HCT116 (cell line): ENCODE measurements around the gene ARL13B. TPM values are rescaled to one million over a fixed set of nuclear protein-coding genes. Genes with fewer than 3 reads are reported as not detected.

Source experiments
- ATAC-seq: fragments of 200-7000 bp; cut with Tn5 transposase; 2 replicates; pipeline ENCODE4 v1.9.1; 2020; ENCODE audit warnings: mild to moderate bottlenecking, moderate library complexity
- BruUV-seq: library from RNA; stranded (reverse); fragments of 400-500 nt; replicated peaks from 2 replicates; lab custom pipeline; 2021; lab: Mats Ljungman, UMichigan
- CTCF ChIA-PET: fragments of 300-600 bp; sonication (Branson Sonifier 250); formaldehyde crosslinking; loops from one replicate; lab custom pipeline; 2021; ENCODE audit warnings: antibody characterized with exemption; lab: Charles Lee
- POLR2A ChIA-PET: fragments of 300-600, 350-600 bp; sonication (Branson Sonifier 250); formaldehyde crosslinking; loops from one replicate; lab custom pipeline; 2021; ENCODE audit warnings: antibody characterized with exemption; lab: Charles Lee
- RAD21 ChIA-PET, 2 experiments: fragments of 300-600 bp; sonication (Branson Sonifier 250); formaldehyde crosslinking; loops; one replicate each; lab custom pipeline; 2023; ENCODE audit warnings: low total read pairs in 2 of 2; ENCODE audit not compliant: uncharacterized antibody in 2 of 2, unreplicated experiment in 2 of 2, low non-redundant PET in 1 of 2; lab: Charles Lee
- DNase-seq: peaks from one replicate; pipeline ENCODE4 v3.0.0-alpha.2; 2010; ENCODE audit warnings: low read depth, low spot score
- H2AFZ ChIP-seq: fragments of 200-600 bp; shearing (Covaris generic), sonication (generic); 2 replicates; pipeline ENCODE4 v1.6.1; 2017; ENCODE audit warnings: low read depth, mixed run types, mixed read lengths, antibody characterized with exemption, low read length; ENCODE audit not compliant: poor library complexity, severe bottlenecking
- H3K27ac ChIP-seq: 2 replicates; pipeline ENCODE4 v1.5.1; 2012; ENCODE audit warnings: low read depth, low read length
- H3K27me3 ChIP-seq: fragments of 200-600 bp; sonication (generic); 2 replicates; pipeline ENCODE4 v1.6.1; 2016; ENCODE audit warnings: mixed run types, low read length, mixed read lengths; ENCODE audit not compliant: insufficient read depth
- H3K36me3 ChIP-seq, 2 experiments: fragments of 200-500 bp in 1 of 2; fragments of 200-600 bp in 1 of 2; sonication (Bioruptor generic) in 1 of 2; sonication (generic) in 1 of 2; 2 replicates each; pipeline versions ENCODE4 v1.5.1 to v1.6.1; 2014 to 2016; ENCODE audit warnings: low read length in 2 of 2, inconsistent platforms in 1 of 2, mixed read lengths in 1 of 2, mixed run types in 1 of 2; ENCODE audit not compliant: insufficient read depth in 2 of 2, control insufficient read depth in 1 of 2
- H3K4me1 ChIP-seq, 2 experiments: fragments of 200-600 bp in 1 of 2; sonication (generic) in 1 of 2; 2 replicates each; pipeline versions ENCODE4 v1.5.1 to v1.6.1; 2012 to 2017; ENCODE audit warnings: low read length in 2 of 2, inconsistent platforms in 1 of 2, mild to moderate bottlenecking in 1 of 2, mixed read lengths in 1 of 2, mixed run types in 1 of 2, moderate library complexity in 1 of 2; ENCODE audit not compliant: insufficient read depth in 2 of 2, control insufficient read depth in 1 of 2
- H3K4me2 ChIP-seq: fragments of 200-600 bp; sonication (generic); 2 replicates; pipeline ENCODE4 v1.6.1; 2017; ENCODE audit warnings: mixed run types, low read length, mixed read lengths
- H3K4me3 ChIP-seq, 2 experiments: fragments of 200-600 bp in 1 of 2; sonication (generic) in 1 of 2; replicated peaks in 1 of 2; 2 replicates each; pipeline ENCODE4 v1.5.1; 2011 to 2016; ENCODE audit warnings: low read length in 2 of 2, control low read depth in 1 of 2, low read depth in 1 of 2, mild to moderate bottlenecking in 1 of 2, mixed read lengths in 1 of 2, mixed run types in 1 of 2
- H3K79me2 ChIP-seq: fragments of 200-600 bp; sonication (generic); 2 replicates; pipeline ENCODE4 v1.6.1; 2017; ENCODE audit warnings: mild to moderate bottlenecking, mixed run types, low read length, moderate library complexity, mixed read lengths; ENCODE audit not compliant: insufficient read depth
- H3K9ac ChIP-seq: fragments of 200-600 bp; sonication (generic); 2 replicates; pipeline ENCODE4 v1.6.1; 2016; ENCODE audit warnings: low read length, mixed read lengths
- H3K9me2 ChIP-seq: fragments of 200-600 bp; sonication (generic), shearing (Covaris generic); 2 replicates; pipeline ENCODE4 v1.6.1; 2017; ENCODE audit warnings: mixed run types, mild to moderate bottlenecking, moderate library complexity; ENCODE audit not compliant: insufficient read depth
- H3K9me3 ChIP-seq, 2 experiments: fragments of 200-500 bp in 1 of 2; fragments of 200-600 bp in 1 of 2; sonication (Bioruptor generic) in 1 of 2; sonication (generic) in 1 of 2; 2 replicates each; pipeline ENCODE4 v1.6.1; 2014 to 2017; ENCODE audit warnings: low read length in 2 of 2, mixed read lengths in 2 of 2, inconsistent platforms in 1 of 2, low read depth in 1 of 2, mild to moderate bottlenecking in 1 of 2, mixed run types in 1 of 2, moderate library complexity in 1 of 2; ENCODE audit not compliant: control insufficient read depth in 1 of 2, insufficient read depth in 1 of 2
- H4K20me1 ChIP-seq: fragments of 200-600 bp; sonication (generic), shearing (Covaris generic); 2 replicates; pipeline ENCODE4 v1.6.1; 2017; ENCODE audit warnings: mixed run types, mild to moderate bottlenecking, moderate library complexity; ENCODE audit not compliant: insufficient read depth
- ATF3 ChIP-seq: IDR thresholded peaks from 2 replicates; pipeline ENCODE4 v1.6.1; 2012
- CEBPB ChIP-seq: IDR thresholded peaks from 2 replicates; pipeline ENCODE4 v1.6.1; 2012; ENCODE audit warnings: low read depth
- CTCF ChIP-seq, 3 experiments: fragments of 200-600 bp in 1 of 3; sonication (generic) in 1 of 3; IDR thresholded peaks in 2 of 3; conservative IDR thresholded peaks in 1 of 3; 2 replicates each; pipeline ENCODE4 v1.5.1; 2012 to 2017; ENCODE audit warnings: low read depth in 2 of 3, low read length in 2 of 3, antibody characterized with exemption in 1 of 3, borderline replicate concordance in 1 of 3, control low read depth in 1 of 3, mild to moderate bottlenecking in 1 of 3, mixed read lengths in 1 of 3, mixed run types in 1 of 3, moderate library complexity in 1 of 3; ENCODE audit not compliant: insufficient read depth in 1 of 3
- FOSL1 ChIP-seq: IDR thresholded peaks from 2 replicates; pipeline ENCODE4 v1.6.1; 2012; ENCODE audit warnings: low read depth
- JUND ChIP-seq: IDR thresholded peaks from 2 replicates; pipeline ENCODE4 v1.6.1; 2012
- POLR2AphosphoS5 ChIP-seq: IDR thresholded peaks from 2 replicates; pipeline ENCODE4 v1.6.1; 2011; ENCODE audit warnings: mild to moderate bottlenecking, low read depth, low read length, moderate library complexity
- RAD21 ChIP-seq: IDR thresholded peaks from 2 replicates; pipeline ENCODE4 v1.6.1; 2012; ENCODE audit warnings: low read depth, mild to moderate bottlenecking
- REST ChIP-seq: IDR thresholded peaks from 2 replicates; pipeline ENCODE4 v1.6.1; 2012; ENCODE audit warnings: low read depth
- SP1 ChIP-seq: IDR thresholded peaks from 2 replicates; pipeline ENCODE4 v1.6.1; 2012; ENCODE audit warnings: low read depth
- SRF ChIP-seq: IDR thresholded peaks from 2 replicates; pipeline ENCODE4 v1.6.1; 2012; ENCODE audit warnings: low read depth
- TCF7L2 ChIP-seq: IDR thresholded peaks from 2 replicates; pipeline ENCODE4 v1.7.0; 2011; ENCODE audit warnings: borderline replicate concordance, inconsistent platforms; ENCODE audit not compliant: insufficient read depth, insufficient read length; ENCODE audit errors: extremely low read depth
- ZNF274 ChIP-seq: fragments of 200-500 bp; sonication (Bioruptor generic); IDR thresholded peaks from 2 replicates; pipeline ENCODE4 v1.6.1; 2014; ENCODE audit warnings: mild to moderate bottlenecking, low read depth, low read length, inconsistent platforms
- intact Hi-C: fragments of 100-400 bp; cut with micrococcal nuclease; formaldehyde crosslinking; loops from 2 replicates; pipeline ENCODE4 v1.10.0; 2022
- total RNA-seq: library from RNA; stranded (reverse); gene quantifications from one replicate; pipeline ENCODE4 v1.2.1, GENCODE V29; 2021; ENCODE audit not compliant: unreplicated experiment

The ARL13B gene
- total RNA-seq, 1 experiment from 2014 or later: 8.2 TPM

DNA sequence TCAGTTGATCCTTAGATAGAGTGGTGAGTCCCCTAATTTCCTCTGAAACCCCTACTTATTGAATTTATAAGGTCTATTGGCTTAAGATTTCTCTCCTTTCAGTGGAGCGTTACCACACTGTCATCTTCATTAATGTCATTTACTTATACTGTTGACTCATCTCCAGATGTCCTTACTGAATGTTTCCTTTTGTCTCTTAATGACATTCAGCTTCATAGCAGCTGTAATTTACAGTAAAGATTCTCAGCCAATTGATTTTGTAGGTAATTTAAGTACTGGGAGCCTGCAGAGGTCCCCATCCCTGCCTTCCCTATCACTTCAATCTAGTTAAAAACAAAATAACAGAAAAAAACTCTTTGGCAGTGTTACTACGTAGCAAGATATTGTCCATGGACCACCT is 29.7 kb downstream of the ARL13B start:
- Histone ChIP-seq H3K27ac (no peak overlapping the region), H3K27me3 (no peaks in the 10 kb centered on the region), H3K4me3 (no peak overlapping the region), H3K36me3 (no peaks in the 10 kb centered on the region), H2AFZ (no peak overlapping the region), H4K20me1 (no peaks in the 10 kb centered on the region), H3K4me2 (no peak overlapping the region), H3K9me2 (no peaks in the 10 kb centered on the region), H3K9me3 (no peaks in the 10 kb centered on the region), H3K79me2 (no peaks in the 10 kb centered on the region), H3K9ac (no peak overlapping the region)
- POLR2A ChIA-PET: no interaction called here
- TF ChIP-seq SRF (no peak), ATF3 (no peak), POLR2AphosphoS5 (no peak)
- TF ChIP-seq, all 23 proteins: peak for 0
- intact Hi-C loops: no loop called here
- no peaks in the 10 kb centered on the region for H3K4me1 ChIP-seq
- no peak for DNase-seq
- ChIA-PET CTCF (interaction anchor here (1.0 to 1.5 kb wide), 2 partner anchors 8 to 60 kb away, joined by 3 to 4 read pairs; no protein-coding TSS in a partner anchor), RAD21 (no interaction called here)
- ATAC-seq: no peak
- no TSS peak for BruUV-seq

DNA sequence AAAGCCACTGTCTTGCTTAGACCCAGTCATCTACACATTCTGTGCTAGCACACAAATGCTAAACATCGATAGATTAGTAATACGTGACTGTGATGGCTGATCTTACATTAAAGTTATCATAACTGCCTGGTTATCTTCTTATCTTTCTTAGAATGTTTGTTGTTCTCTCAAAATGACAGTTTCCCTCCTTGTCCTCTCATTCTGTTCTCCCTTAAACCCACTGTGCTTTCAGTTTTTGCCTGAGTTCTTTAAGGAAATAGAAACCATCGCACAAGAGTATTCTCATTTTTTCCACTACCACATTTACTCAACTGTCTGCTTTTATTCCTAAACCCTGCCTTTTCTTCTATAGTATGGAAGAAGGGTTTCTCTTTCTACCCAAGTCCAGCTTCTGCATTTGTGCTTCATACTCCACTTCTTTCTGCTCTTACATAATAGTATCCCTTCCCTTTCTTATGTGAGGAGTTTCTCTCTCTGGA is 31.3 kb downstream of the ARL13B start:
- ATAC-seq (no peak), DNase-seq (no peak)
- H3K27me3 ChIP-seq: no peaks in the 10 kb centered on the region
- no peak overlapping the region for H3K4me2 ChIP-seq
- no peaks in the 10 kb centered on the region for H3K4me1 ChIP-seq
- POLR2A ChIA-PET: no interaction called here
- no peaks in the 10 kb centered on the region for H3K36me3 ChIP-seq
- CTCF ChIA-PET: interaction anchor here (1.5 kb wide), 1 partner anchor 10 kb away, joined by 4 read pairs; no protein-coding TSS in a partner anchor
- no peak overlapping the region for H3K27ac ChIP-seq
- H3K9me3 ChIP-seq: no peaks in the 10 kb centered on the region
- RAD21 ChIA-PET: no interaction called here
- no TSS peak for BruUV-seq
- no peaks in the 10 kb centered on the region for H4K20me1 ChIP-seq
- H3K9ac ChIP-seq: no peak overlapping the region
- no peak overlapping the region for H3K4me3 ChIP-seq
- 0 out of 2 replicates have a peak, but pooled peaks cover 4% of the 10 kb centered on the region for H3K9me2 ChIP-seq
- no peaks in the 10 kb centered on the region for H3K79me2 ChIP-seq
- intact Hi-C loops: no loop called here
- H2AFZ ChIP-seq: no peak overlapping the region
- no peak for TF ChIP-seq FOSL1
- TF ChIP-seq POLR2AphosphoS5: no peak
- TF ChIP-seq ZNF274: no peak
- no peak for TF ChIP-seq CEBPB
- TF ChIP-seq REST: no peak
- TF ChIP-seq CTCF (IDR thresholded peaks at IDR 0.05 in 2 of 3, conservative IDR thresholded peaks at IDR 0.05 in 1 of 3; ENCODE audit: borderline replicate concordance in 1 of 3, insufficient read depth in 1 of 3, low read depth in 2 of 3, low read length in 2 of 3): no peak
- TF ChIP-seq RAD21: no peak
- TF ChIP-seq TCF7L2: no peak
- TF ChIP-seq SP1: no peak
- TF ChIP-seq JUND: no peak
